ENCODE data around the gene RCE1.

RCE1 gene

DNA sequence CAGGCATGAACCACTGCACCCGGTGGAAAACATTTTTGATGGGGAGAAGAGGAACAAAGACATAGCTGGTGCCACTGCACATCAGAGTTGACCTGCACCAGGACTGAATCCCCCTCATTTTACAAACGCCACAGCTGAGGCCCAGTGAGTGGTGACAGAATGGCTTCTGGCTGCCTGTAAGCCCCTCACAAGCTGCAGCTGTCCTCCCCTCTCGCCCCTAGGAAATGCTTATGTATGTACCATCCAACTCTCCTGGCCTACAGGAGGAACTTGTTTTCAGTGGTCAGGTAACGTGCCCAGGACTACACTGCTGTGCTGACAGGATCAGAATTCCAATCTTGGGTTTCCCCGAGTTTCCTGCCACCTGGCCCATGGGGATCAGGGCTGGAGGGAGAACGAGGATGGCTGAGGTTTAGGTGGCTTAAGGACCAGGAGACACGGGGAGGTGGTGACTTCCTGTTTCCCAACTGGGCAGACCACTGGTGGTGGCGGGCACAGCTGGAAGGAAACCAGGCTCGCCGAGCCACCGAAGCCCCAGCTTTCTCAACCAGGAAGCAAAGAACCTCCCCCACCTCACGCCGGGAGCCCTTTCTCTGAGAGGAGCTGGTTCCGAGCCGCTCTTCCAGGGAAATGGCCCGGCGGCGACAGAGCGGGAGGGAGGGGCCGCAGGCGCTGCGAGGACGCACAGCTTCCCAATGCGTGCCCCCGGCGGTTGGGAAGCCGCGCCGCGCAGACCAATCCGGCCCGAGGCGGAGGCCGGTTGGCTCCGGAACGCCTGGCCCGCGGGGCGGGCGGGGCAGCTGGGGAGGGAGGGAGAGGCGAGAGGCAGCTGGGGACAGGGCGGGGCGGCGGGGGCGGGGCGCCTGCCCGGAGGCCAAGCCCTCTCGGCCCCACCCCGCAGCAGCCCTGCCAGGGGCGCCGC is 12.6 kb downstream of the RCE1 start:
- FAIRE-seq (peak; percentile 78), DNase-seq (ENCODE audit: extremely low spot score, insufficient read length, low read depth) (peak; percentile 98)

DNA sequence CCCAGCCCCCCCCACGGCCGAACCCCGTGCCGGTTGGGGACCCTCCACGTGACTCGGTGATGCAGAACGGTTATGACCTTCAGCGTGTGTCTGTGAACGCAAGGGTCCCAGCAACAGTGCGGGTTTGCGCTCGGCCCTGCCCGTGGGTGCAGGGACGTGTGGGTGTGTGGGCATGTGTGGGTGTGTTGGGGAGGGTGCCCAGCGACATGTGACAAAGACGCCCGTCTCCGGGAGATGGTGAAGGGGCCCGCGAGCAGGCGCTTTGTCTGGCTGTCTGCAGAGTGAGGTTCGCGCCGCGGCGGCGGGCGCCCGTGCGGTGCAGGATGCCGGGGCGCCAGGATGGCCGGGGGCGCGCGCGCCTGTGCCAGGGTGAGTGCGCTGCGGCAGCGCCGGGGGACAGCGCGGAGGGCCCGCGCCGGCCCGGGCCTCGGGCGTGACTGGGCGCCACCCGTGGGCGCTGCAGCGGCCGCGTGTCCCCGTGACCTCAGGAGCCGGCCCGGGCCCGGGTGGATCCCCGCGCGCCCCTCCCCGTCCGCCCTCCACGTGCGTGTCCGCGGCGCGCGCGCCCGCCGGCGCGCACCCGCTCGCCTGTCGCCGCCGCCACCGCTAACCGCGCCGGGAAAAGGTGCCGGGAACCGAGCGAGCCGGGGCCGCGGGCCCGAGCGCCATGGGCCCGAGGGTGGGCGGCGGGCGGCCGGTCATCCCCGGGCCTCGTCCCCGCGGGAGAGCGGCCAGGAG is 13.4 kb downstream of the RCE1 start, which contains the start of gene LRFN4:
TSS of gene LRFN4 (plus strand) at position 569 of the 738 bp plus-strand sequence. CDS start 681 bp downstream, outside the sequence.
- DNase-seq (ENCODE audit: extremely low spot score, insufficient read length, low read depth) (peak; percentile 47), FAIRE-seq (no peak)

DNA sequence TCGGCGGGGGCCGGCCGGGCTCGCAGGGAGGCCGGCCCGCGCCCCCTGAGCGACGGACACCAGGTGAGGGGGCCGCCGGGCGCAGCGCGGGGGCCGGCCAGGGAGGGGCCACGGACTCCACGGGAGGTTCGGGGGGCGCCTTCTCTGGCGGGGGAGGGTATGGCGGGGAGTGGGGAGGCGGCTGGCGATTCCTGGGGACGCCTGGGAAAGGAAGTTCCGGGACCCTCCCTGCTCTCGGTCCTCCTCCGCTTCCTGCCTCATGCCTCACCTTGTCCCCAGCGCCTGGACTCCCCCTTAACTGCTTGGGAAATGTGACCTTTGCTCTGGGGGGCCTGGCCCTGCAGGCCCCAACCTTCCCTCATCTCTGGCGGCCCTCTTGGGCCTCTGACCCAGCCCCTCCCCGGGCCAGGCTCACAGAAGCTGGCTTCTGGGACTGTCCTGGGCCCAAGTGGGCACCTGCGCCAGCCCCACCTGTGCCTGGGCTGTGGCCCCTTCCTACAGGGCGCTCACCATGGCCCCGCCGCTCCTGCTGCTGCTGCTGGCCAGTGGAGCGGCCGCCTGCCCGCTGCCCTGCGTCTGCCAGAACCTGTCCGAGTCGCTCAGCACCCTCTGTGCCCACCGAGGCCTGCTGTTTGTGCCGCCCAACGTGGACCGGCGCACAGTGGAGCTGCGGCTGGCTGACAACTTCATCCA is 14.1 kb downstream of the RCE1 start:
- no peak for FAIRE-seq

DNA sequence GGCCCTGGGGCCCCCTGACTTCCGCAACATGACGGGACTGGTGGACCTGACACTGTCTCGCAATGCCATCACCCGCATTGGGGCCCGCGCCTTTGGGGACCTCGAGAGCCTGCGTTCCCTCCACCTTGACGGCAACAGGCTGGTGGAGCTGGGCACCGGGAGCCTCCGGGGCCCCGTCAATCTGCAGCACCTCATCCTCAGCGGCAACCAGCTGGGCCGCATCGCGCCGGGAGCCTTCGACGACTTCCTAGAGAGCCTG is 14.6 kb downstream of the RCE1 start:
- no peak for DNase-seq (ENCODE audit: extremely low spot score, insufficient read length, low read depth)
- FAIRE-seq, result no peak

More for the DNA sequence above, 14.1 kb downstream of the RCE1 start:
- DNase-seq (ENCODE audit: extremely low spot score, insufficient read length, low read depth), result no peak

DNA sequence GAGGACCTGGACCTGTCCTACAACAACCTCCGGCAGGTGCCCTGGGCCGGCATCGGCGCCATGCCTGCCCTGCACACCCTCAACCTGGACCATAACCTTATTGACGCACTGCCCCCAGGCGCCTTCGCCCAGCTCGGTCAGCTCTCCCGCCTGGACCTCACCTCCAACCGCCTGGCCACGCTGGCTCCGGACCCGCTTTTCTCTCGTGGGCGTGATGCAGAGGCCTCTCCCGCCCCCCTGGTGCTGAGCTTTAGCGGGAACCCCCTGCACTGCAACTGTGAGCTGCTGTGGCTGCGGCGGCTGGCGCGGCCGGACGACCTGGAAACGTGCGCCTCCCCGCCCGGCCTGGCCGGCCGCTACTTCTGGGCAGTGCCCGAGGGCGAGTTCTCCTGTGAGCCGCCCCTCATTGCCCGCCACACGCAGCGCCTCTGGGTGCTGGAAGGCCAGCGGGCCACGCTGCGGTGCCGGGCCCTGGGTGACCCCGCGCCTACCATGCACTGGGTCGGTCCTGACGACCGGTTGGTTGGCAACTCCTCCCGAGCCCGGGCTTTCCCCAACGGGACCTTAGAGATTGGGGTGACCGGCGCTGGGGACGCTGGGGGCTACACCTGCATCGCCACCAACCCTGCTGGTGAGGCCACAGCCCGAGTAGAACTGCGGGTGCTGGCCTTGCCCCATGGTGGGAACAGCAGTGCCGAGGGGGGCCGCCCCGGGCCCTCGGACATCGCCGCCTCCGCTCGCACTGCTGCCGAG is 15.1 kb downstream of the RCE1 start:
- no peak for FAIRE-seq

DNA sequence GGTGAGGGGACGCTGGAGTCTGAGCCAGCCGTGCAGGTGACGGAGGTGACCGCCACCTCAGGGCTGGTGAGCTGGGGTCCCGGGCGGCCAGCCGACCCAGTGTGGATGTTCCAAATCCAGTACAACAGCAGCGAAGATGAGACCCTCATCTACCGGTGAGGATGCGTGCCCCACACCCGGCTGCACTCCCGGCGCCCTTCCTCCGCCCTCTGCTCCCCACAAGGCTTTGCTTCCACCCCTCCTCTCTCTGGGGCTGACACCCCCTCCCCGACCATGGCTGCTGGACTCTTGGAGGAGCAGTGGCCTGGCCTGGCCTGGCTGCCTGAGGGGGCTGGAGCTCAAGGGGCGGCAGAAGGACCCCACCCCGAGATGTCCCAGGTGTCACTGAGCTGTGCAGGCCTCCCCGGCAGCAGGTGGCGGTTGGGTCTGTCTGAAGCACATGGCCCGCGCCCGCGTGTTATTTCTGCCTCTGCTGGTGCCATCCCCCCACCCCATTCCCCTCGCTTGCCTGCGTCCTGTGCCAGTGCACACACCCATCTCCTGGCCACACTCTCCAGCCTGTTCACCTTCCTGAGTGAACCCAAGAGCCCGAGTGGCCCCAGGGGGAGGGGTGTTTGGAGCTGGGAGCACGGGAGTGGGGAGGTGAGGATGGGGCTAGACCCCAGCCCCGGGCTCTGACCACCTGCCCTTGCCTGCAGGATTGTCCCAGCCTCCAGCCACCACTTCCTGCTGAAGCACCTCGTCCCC is 15.9 kb downstream of the RCE1 start:
- FAIRE-seq (no peak), DNase-seq (ENCODE audit: extremely low spot score, insufficient read length, low read depth) (no peak)

More for the DNA sequence above, 15.1 kb downstream of the RCE1 start:
- DNase-seq (ENCODE audit: extremely low spot score, insufficient read length, low read depth), result no peak

DNA sequence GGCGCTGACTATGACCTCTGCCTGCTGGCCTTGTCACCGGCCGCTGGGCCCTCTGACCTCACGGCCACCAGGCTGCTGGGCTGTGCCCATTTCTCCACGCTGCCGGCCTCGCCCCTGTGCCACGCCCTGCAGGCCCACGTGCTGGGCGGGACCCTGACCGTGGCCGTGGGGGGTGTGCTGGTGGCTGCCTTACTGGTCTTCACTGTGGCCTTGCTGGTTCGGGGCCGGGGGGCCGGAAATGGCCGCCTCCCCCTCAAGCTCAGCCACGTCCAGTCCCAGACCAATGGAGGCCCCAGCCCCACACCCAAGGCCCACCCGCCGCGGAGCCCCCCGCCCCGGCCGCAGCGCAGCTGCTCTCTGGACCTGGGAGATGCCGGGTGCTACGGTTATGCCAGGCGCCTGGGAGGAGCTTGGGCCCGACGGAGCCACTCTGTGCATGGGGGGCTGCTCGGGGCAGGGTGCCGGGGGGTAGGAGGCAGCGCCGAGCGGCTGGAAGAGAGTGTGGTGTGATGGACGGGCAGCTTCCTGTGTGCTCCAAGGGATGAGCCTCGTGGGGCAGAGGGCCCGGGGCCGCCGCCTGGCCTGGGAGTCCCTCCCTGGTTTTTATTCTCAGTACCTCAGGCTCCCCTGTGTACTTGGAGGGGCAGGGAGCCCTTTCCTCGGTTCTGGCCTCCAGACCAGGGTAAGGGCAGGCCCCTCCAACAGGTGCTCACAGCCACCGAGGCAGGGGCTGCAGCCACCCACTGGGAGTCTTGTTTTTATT is 16.6 kb downstream of the RCE1 start:
- FAIRE-seq (no peak), DNase-seq (ENCODE audit: extremely low spot score, insufficient read length, low read depth) (no peak)

DNA sequence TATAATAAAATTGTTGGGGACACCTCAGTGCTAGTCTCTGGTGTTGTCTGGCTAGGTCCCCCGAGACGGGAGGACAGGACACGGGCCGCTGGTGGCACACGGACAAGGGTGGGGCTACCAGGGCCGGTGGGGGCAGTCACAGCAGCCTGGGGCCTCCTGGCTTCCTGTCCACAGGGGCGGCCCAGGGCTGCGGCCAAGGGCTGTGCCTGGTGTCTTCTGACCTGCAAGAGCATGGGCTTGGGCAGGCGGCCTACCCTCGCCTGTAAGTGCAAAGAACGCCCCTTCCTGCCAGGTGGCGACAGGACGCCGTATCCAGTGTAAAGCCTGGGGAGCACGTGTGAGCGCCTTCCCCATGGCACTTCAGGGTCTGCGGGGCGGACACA is 17.2 kb downstream of the RCE1 start:
- FAIRE-seq (no peak), DNase-seq (ENCODE audit: extremely low spot score, insufficient read length, low read depth) (no peak)

DNA sequence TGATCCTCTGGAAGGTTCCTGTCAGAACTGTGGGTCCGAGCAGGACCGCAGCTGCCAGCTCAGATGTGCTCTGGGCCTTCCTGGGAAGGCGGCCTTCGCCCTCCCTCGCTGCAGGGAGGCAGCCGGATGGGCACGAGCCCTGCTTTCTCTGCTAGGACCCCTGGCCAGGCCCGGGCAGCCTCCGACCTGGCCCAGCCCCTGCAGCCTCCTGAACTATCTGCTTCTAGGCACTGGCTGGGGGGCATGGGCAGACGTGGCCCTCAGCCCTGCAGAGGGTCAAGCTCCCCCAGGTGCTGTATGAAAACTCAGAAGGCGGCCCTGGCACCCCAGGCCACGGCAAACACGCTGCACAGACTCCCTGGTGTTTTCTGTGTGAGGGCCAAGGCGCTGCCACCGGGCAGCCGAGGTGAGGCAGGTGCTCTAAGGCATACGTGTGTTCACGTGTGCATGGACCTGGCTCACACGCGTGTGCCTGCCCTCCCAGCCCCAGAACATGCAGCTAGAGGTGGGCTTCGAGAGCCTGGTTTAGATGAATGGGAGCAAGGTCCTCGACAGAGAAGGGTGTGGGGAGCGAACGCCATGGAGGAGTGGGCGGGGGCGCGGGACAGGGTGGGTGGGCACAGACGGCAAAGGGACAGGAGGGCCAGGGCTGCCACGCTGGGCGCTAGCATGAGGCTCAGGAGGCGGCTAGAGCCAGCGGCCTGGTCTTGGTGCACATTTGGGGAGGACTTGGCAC is 18.0 kb downstream of the RCE1 start:
- FAIRE-seq (no peak), DNase-seq (ENCODE audit: extremely low spot score, insufficient read length, low read depth) (no peak)

DNA sequence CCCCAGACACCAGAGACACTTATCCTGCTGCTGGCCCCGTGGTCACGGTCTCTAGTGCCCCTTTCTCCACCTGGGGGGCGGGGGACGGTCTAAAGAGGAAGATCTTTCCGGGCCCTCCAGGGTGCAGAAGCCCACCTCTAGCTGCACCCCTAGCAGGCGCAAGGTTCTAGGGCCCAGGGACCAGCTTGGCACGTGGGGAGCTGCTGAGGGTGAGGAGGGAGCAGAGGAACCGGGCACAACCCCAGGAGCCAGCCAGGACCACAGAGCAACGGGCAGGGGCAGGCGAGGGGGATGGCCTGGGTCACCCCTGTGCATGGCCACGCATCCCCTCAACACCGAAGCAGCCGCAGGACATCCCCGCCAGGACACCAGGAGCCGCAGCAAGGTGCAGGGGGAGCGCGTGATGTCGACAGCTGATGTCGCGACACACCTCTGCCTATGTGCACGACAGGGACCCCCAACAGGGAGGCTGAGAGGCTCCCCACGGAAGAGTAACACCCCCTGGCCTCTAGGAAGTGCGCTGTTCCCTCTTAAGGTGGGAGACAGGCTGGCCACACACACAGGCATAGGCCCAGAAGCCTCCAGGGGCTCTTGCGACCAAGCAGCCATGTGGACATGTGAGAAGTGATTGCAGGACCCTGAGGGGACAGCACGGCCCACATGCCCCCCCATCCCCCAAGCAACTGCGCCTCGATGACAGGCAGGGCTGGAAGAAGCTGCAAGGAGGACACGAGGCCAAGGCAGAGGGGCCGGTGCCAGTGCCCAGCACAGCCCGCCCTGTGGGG is 18.7 kb downstream of the RCE1 start:
- DNase-seq (ENCODE audit: extremely low spot score, insufficient read length, low read depth) (no peak), FAIRE-seq (no peak)

DNA sequence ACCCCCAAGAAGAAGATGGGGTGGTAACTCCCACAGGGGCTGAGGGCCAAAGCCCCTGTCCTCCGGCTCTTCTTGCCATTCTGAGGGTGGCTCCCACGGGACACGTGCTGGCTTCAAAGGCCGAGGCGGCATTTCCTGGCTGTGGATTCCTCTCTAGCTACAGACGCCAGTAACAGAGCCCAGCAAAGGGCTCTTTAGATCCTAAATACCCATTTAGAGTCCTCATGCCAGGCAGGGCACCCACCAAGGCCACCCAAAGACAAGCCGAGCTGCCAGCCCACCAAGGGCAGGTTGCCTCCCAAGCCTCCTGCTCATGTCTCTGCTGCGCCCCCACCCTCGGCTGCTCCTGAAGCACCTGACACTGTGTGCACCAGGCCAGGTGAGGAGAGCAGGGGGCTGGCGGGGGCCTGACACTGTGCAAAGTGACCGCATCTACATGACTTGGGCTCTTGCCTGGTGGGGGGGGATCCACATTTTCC is 19.4 kb downstream of the RCE1 start:
- FAIRE-seq (no peak), DNase-seq (ENCODE audit: extremely low spot score, insufficient read length, low read depth) (no peak)

DNA sequence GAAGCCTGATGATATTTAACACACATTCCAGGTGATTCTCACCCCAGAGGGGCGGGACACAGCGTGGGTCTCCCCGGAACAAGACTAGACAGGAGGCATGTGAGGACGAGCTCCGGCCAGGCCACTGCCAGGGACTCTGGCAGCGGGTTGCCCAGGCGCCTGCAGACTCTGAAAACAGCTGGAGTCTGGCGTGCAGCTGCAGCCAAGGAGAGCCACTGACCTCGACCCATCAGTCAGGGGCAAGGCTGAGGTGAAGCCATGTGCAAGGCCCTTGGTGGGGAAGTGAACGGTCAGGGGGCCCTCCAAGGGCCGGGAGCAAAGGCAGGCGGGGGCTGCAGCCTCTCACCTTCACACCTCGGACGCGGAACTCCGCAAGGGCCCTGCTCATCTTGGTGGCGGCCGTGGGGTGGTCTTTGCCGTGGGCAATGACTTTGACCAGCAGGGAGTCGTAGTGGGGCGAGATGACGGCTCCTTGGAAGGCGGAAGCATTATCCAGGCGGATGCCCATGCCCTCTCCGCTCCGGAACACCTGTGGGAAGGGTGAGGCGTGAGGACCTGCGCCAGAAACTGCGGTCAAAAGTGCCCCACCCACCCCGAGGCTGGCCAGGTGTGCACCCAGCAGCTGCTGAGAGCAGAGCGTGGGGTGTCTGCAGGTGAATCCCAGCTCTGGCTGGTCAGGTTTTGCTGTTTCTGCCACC is 20.3 kb downstream of the RCE1 start:
- DNase-seq (ENCODE audit: extremely low spot score, insufficient read length, low read depth) (no peak), FAIRE-seq (no peak)

DNA sequence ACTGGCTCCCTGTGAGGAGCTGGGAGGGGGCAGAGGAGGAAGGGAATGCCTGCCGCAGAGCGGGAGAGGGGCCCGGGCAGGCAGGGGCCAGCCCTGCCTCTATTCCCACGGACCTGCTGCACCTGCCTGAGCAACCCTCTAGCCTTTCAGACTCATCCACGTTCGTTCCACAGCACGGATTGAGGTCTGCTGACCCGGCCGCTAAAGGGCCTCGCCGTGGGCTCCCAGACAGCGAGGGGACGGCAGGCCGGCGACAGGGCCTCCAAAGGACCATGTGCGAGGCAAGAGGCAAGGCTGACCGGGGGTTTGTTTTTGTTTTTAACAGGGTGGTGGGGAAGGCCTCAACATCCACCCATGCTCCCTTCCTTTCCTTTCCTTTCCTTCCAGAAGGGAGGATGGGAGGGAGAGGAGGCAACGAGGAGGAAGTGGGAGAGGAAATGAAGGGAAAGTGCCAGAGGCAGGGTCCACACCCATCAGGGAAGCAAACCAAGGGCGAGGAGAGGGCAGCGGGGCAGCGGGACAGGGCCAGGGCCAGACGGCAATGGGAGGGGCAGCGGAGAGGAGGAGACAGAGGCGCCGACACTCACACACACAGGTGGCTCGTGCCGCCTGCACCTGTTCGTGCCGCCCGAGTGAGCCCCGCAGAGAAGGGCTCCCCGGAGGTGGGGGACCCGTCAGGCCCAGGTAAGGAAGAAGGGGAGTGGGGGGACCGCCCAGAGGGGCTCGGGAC is 21.1 kb downstream of the RCE1 start:
- DNase-seq (ENCODE audit: extremely low spot score, insufficient read length, low read depth) (no peak), FAIRE-seq (no peak)

DNA sequence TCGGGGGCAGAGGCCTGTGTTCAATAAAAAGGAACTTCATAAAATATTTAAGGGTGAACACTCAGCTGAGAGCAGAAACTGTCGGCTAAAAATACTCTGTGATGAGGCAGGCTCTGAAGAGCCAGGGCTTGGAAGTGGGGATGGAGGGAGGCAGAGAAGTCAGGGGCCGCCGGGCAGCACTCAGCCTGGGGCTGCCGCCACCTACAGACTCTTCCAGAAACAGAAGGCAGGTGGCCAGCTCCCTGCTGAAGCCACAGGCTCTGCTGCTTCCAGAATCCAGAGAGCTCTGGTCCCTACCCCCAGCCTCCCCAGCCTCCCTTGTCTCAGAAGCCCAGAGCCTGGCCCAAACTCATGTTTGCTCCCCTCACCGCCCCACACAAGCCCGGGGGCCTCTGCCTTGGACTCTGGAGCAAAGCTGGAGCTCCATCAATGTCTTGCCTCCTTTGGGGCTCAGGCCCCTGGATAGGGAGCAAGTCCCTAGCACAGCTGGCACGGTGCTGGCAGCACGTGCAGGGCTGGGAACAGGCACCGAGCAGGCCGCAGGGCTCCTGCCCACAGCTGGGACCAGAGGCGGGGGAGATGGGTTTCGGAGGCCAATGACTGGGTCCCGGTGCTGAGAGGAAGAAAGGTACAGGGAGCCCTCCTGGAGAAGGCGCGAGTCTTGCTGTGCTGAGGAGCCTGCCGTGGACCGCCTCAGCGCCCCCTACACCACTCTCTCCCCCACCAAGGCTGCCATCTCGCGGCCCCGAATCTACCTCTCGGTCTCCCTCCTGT is 21.9 kb downstream of the RCE1 start:
- no peak for DNase-seq (ENCODE audit: extremely low spot score, insufficient read length, low read depth)
- no peak for FAIRE-seq

DNA sequence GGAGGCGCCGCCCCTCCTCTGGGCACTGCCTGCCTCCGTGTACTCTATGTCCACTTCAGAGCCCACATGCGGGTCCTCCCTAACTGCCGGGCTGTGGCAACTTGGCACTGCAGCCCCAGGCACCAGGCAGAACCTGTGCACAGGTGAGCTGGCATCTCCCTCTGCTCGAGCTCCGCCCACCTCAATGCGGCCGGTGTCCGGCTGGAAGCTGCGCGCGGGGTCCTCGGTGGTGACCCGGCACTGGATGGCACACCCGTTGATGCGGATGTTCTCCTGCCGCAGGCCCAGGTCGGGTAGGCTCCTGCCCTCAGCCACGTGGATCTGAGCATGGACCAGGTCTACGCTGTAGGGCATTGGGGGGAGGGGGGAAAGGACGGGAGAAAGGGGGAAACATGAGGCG is 22.8 kb downstream of the RCE1 start:
- DNase-seq (ENCODE audit: extremely low spot score, insufficient read length, low read depth) (no peak), FAIRE-seq (no peak)
